HepG2 (cell line): ENCODE data around the gene MYO1B. TPM values are rescaled to one million over a fixed set of nuclear protein-coding genes. Genes with fewer than 3 reads are reported as not detected.

Source experiments
- ATAC-seq: fragments of 200-7000 bp; cut with Tn5 transposase; 3 replicates; pipeline ENCODE4 v1.9.1; 2020; ENCODE audit warnings: mild to moderate bottlenecking, moderate library complexity
- BruUV-seq: library from RNA; stranded (reverse); fragments of 400-500 nt; replicated peaks from 2 replicates; lab custom pipeline; 2021; lab: Mats Ljungman, UMichigan
- CTCF ChIA-PET: fragments of 300-600 bp; formaldehyde crosslinking; extraction: SDS; loops from one replicate; lab custom pipeline; 2021; ENCODE audit warnings: low total read pairs, inconsistent platforms, low intra/inter-chr PET ratio; lab: Yijun Ruan, JAX
- POLR2A ChIA-PET: fragments of 350-600 bp; sonication (Branson Sonifier 250); formaldehyde crosslinking; loops from one replicate; lab custom pipeline; 2020; ENCODE audit warnings: antibody characterized with exemption, inconsistent platforms; lab: Yijun Ruan, JAX
- DNase-seq: peaks from one replicate; pipeline ENCODE4 v3.0.0-alpha.2; 2015; ENCODE audit warnings: low spot score
- FAIRE-seq: peaks from 3 replicates; lab custom pipeline; 2011; peaks lifted over from hg19 to GRCh38; lab: Jason Lieb, UNC
- H2AFZ ChIP-seq: one replicate; pipeline ENCODE4 v1.6.1; 2011; ENCODE audit warnings: low read length, inconsistent platforms
- H3K27ac ChIP-seq: fragments of 300-600 bp; 3 replicates; pipeline ENCODE4 v1.8.0; 2011; ENCODE audit warnings: mixed run types, mild to moderate bottlenecking, mixed read lengths, low read length, inconsistent platforms; ENCODE audit not compliant: insufficient read depth; ENCODE audit errors: extremely low read length
- H3K27me3 ChIP-seq, 2 experiments: fragments of 200-600 bp in 1 of 2; 2 replicates in 1 of 2; 3 replicates in 1 of 2; pipeline versions ENCODE4 v1.6.0 to v1.8.0; 2011; ENCODE audit warnings: low read length in 2 of 2, mild to moderate bottlenecking in 2 of 2, moderate library complexity in 2 of 2, inconsistent platforms in 1 of 2; ENCODE audit not compliant: insufficient read depth in 2 of 2, control insufficient read depth in 1 of 2
- H3K36me3 ChIP-seq, 2 experiments: fragments of 200-600 bp in 1 of 2; replicated peaks in 1 of 2; 2 replicates in 1 of 2; 3 replicates in 1 of 2; pipeline versions ENCODE4 v1.5.1 to v1.8.0; 2011; ENCODE audit warnings: low read length in 2 of 2, inconsistent platforms in 1 of 2; ENCODE audit not compliant: insufficient read depth in 2 of 2, control insufficient read depth in 1 of 2
- H3K4me1 ChIP-seq: 2 replicates; pipeline ENCODE4 v1.5.1; 2012; ENCODE audit warnings: low read length, inconsistent platforms; ENCODE audit not compliant: insufficient read depth
- H3K4me2 ChIP-seq: 2 replicates; pipeline ENCODE4 v1.6.0; 2011; ENCODE audit warnings: low read depth, low read length, inconsistent platforms
- H3K4me3 ChIP-seq, 3 experiments: fragments of 200-600 bp in 1 of 3; sonication (generic), shearing (Covaris generic) in 1 of 3; replicated peaks in 1 of 3; 2 replicates each; pipeline ENCODE4 v1.5.1; 2011 to 2016; ENCODE audit warnings: low read length in 3 of 3, inconsistent platforms in 2 of 3, low read depth in 2 of 3, mild to moderate bottlenecking in 2 of 3, control low read depth in 1 of 3, mixed read lengths in 1 of 3; ENCODE audit not compliant: insufficient read depth in 1 of 3
- H3K79me2 ChIP-seq: one replicate; pipeline ENCODE4 v1.6.1; 2011; ENCODE audit warnings: low read length, inconsistent platforms; ENCODE audit not compliant: insufficient read depth
- H3K9ac ChIP-seq: 2 replicates; pipeline ENCODE4 v1.6.0; 2011; ENCODE audit warnings: mild to moderate bottlenecking, low read depth, low read length, inconsistent platforms; ENCODE audit not compliant: insufficient read depth
- H3K9me3 ChIP-seq: 2 replicates; pipeline ENCODE4 v1.5.1; 2012; ENCODE audit warnings: mild to moderate bottlenecking, low read length
- H4K20me1 ChIP-seq: 2 replicates; pipeline ENCODE4 v1.6.0; 2011; ENCODE audit warnings: inconsistent platforms, mild to moderate bottlenecking, low read length, moderate library complexity; ENCODE audit not compliant: insufficient read depth
- CREB1 ChIP-seq, 2 experiments: fragments of 450-650 bp in 1 of 2; IDR thresholded peaks; 2 replicates each; pipeline ENCODE4 v1.6.1; 2016 to 2017; ENCODE audit warnings: control low read depth in 1 of 2, mild to moderate bottlenecking in 1 of 2, missing compliant biosample characterization in 1 of 2, missing genetic modification characterization in 1 of 2
- GABPA ChIP-seq, 2 experiments: IDR thresholded peaks; 2 replicates each; pipeline ENCODE4 v1.6.1; 2011 to 2016; ENCODE audit warnings: low read depth in 2 of 2, low read length in 1 of 2, missing biosample characterization in 1 of 2, missing genetic modification characterization in 1 of 2
- MNT ChIP-seq: fragments of 450-650 bp; IDR thresholded peaks from 2 replicates; pipeline ENCODE4 v1.6.1; 2016
- ZFP82 ChIP-seq: sonication (generic); formaldehyde crosslinking; IDR thresholded peaks from 2 replicates; pipeline ENCODE4 v1.5.1; 2020; ENCODE audit warnings: mild to moderate bottlenecking, missing genetic modification reagents, borderline replicate concordance
- ZNF614 ChIP-seq: IDR thresholded peaks from 2 replicates; pipeline ENCODE4 v1.6.1; 2018; ENCODE audit warnings: missing biosample characterization, missing genetic modification reagents, inconsistent platforms, borderline replicate concordance
- WGBS: methylation state at CpG from one replicate; pipeline ENCODE4 v1.1.6; 2017; ENCODE audit warnings: low lambda C conversion rate; 5-methylcytosine and 5-hydroxymethylcytosine counted together
- in situ Hi-C: cut with HindIII; loops from 2 replicates; pipeline ENCODE4 v1.10.0; 2017; ENCODE audit warnings: low pct_unique_long_range_greater_than_20kb; ENCODE audit not compliant: extremely low pct_ligation_motif_present
- intact Hi-C: fragments of 100-400 bp; cut with micrococcal nuclease; formaldehyde crosslinking; loops from one replicate; pipeline ENCODE4 v1.10.0; 2022; ENCODE audit not compliant: unreplicated experiment
- polyA plus RNA-seq, 8 experiments: library from polyadenylated mRNA; depleted of rRNA in 3 of 8; stranded (reverse) in 7 of 8; unstranded in 1 of 8; fragments of >200 nt; fragmentation: Illumina TruSeq in 4 of 8; extraction: Trizol in 4 of 8; gene quantifications; 2 replicates each; pipeline versions ENCODE4 v1.2.1 to v1.2.3, GENCODE V29; 2011 to 2016; ENCODE audit warnings: low read depth in 4 of 8, missing spikeins in 1 of 8, mixed read lengths in 1 of 8; ENCODE audit not compliant: insufficient read depth in 1 of 8
- total RNA-seq, 5 experiments: library from RNA; depleted of rRNA; stranded (reverse); fragments of >200 nt; fragmentation: Illumina TruSeq; extraction: Trizol; gene quantifications; 2 replicates each; pipeline ENCODE4 v1.2.3, GENCODE V29; 2016; ENCODE audit warnings: low read depth in 1 of 5

Gene MYO1B
- total and polyA plus RNA-seq, 2 of the 13 experiments (the other 11 are each of a cell fraction or from before 2014, with no cell fraction given), result 36.9 to 89.8 TPM

- Histone ChIP-seq H3K4me3 (no peak overlapping the region), H3K9ac (no peak overlapping the region), H3K36me3 (no peaks in the 10 kb centered on the region), H3K79me2 (no peaks in the 10 kb centered on the region), H4K20me1 (no peaks in the 10 kb centered on the region), H3K27ac (no peak overlapping the region), H3K4me1 (no peaks in the 10 kb centered on the region), H3K4me2 (no peak overlapping the region), H2AFZ (no peak overlapping the region), H3K9me3 (no peaks in the 10 kb centered on the region)
- ATAC-seq, result no peak
- 53% methylated on average over 3 of the region's 3 CpGs for WGBS
- no peak for FAIRE-seq
- ChIA-PET POLR2A (no interaction called here), CTCF (no interaction called here)
- in situ Hi-C loops, result no loop called here
- no TSS peak for BruUV-seq
- DNase-seq, result no peak
- TF ChIP-seq GABPA (IDR thresholded peaks at IDR 0.05; ENCODE audit: low read depth, low read length) (no peak), GABPA (CRISPR knock-in tag; IDR thresholded peaks at IDR 0.05; ENCODE audit: low read depth) (0 out of 2 replicates have a peak, but pooled peaks have one; percentile 30), ZFP82 (no peak)
- TF ChIP-seq, all 625 proteins: peak for 1
- intact Hi-C loops, result no loop called here
- H3K27me3 ChIP-seq, result peaks cover 0 to 14% of the 10 kb centered on the region in 2 experiments; a peak in 2 of 5 replicates
Observed at GRCh38 chr2:191465766-191466420, 220.7 kb downstream of the MYO1B start.

GRCh38 chr2:191467113-191467512, 221.9 kb downstream of the MYO1B start:
- CTCF ChIA-PET, result no interaction called here
- no peaks in the 10 kb centered on the region for H3K36me3 ChIP-seq
- TF ChIP-seq CREB1 (IDR thresholded peaks at IDR 0.05), result peak; percentile 80
- no peak for TF ChIP-seq CREB1 (CRISPR knock-in tag; IDR thresholded peaks at IDR 0.05)
- TF ChIP-seq ZNF614 (CRISPR knock-in tag), result no peak
- peak; percentile 59 for TF ChIP-seq MNT
- TF ChIP-seq, all 625 proteins: peak for 2
- no peak overlapping the region for H3K9ac ChIP-seq
- H2AFZ ChIP-seq, result no peak overlapping the region
- no peak overlapping the region for H3K4me2 ChIP-seq
- FAIRE-seq (no peak), ATAC-seq (no peak), DNase-seq (no peak)
- H3K27ac ChIP-seq, result no peak overlapping the region
- no peak overlapping the region for H3K4me3 ChIP-seq
- no peaks in the 10 kb centered on the region for H3K79me2 ChIP-seq
- no peaks in the 10 kb centered on the region for H3K4me1 ChIP-seq
- peaks cover 0 to 14% of the 10 kb centered on the region in 2 experiments; a peak in 2 of 5 replicates for H3K27me3 ChIP-seq
- in situ Hi-C loops, result no loop called here
- intact Hi-C loops, result no loop called here
- 19% methylated on average over 5 of the region's 5 CpGs for WGBS
- POLR2A ChIA-PET, result no interaction called here
- no TSS peak for BruUV-seq
- no peaks in the 10 kb centered on the region for H4K20me1 ChIP-seq
- no peaks in the 10 kb centered on the region for H3K9me3 ChIP-seq
